Measurements from ENCODE around the gene RAVER2. TPM values are rescaled to one million over a fixed set of nuclear protein-coding genes. Genes with fewer than 3 reads are reported as not detected.
"Not testable (repeated sequence)": the region's sequence is repeated elsewhere in the genome, so short reads cannot be mapped to it uniquely, and the experiment has no call there.

Gene RAVER2
- total RNA-seq, 1 donor from 2014 or later, result 0.55 TPM

- no peaks in the 10 kb centered on the region for H3K4me1 Mint-ChIP-seq (ENCODE audit: low read depth)
- no peaks in the 10 kb centered on the region for H3K9me3 Mint-ChIP-seq
- intact Hi-C loops (cut with micrococcal nuclease), result no loop called here
- peaks cover 16% of the 10 kb centered on the region for H3K27me3 Mint-ChIP-seq (ENCODE audit: low read depth)
- H3K27ac Mint-ChIP-seq, result no peak overlapping the region
- H3K36me3 Mint-ChIP-seq (ENCODE audit: low read depth), result no peaks in the 10 kb centered on the region
- DNase-seq (ENCODE audit: low spot score), result no peak
- no peak overlapping the region for H3K4me3 Mint-ChIP-seq (ENCODE audit: low read depth)
These were observed 9.3 kb downstream of the RAVER2 start for GRCh38 chr1:64754173-64754572.

- Mint-ChIP-seq H3K4me3 (ENCODE audit: low read depth) (no peak overlapping the region), H3K9me3 (no peaks in the 10 kb centered on the region), H3K4me1 (ENCODE audit: low read depth) (no peaks in the 10 kb centered on the region), H3K36me3 (ENCODE audit: low read depth) (no peaks in the 10 kb centered on the region), H3K27ac (no peak overlapping the region), H3K27me3 (ENCODE audit: low read depth) (peaks cover 16% of the 10 kb centered on the region)
- no peak for DNase-seq (ENCODE audit: low spot score)
- intact Hi-C loops (cut with micrococcal nuclease), result no loop called here
These were observed 10.5 kb downstream of the RAVER2 start for GRCh38 chr1:64755361-64755760.

GRCh38 chr1:64756770-64757169 is 11.9 kb downstream of the RAVER2 start:
- Mint-ChIP-seq H3K27ac (no peak overlapping the region), H3K9me3 (no peaks in the 10 kb centered on the region), H3K4me1 (ENCODE audit: low read depth) (no peaks in the 10 kb centered on the region), H3K4me3 (ENCODE audit: low read depth) (no peak overlapping the region), H3K36me3 (ENCODE audit: low read depth) (no peaks in the 10 kb centered on the region), H3K27me3 (ENCODE audit: low read depth) (peaks cover 12% of the 10 kb centered on the region)
- intact Hi-C loops (cut with micrococcal nuclease), result no loop called here
- DNase-seq (ENCODE audit: low spot score), result no peak

- intact Hi-C loops (cut with micrococcal nuclease), result no loop called here
- Mint-ChIP-seq H3K4me3 (ENCODE audit: low read depth) (no peak overlapping the region), H3K27me3 (ENCODE audit: low read depth) (peaks cover 12% of the 10 kb centered on the region), H3K9me3 (no peaks in the 10 kb centered on the region), H3K36me3 (ENCODE audit: low read depth) (no peaks in the 10 kb centered on the region), H3K27ac (no peak overlapping the region), H3K4me1 (ENCODE audit: low read depth) (no peaks in the 10 kb centered on the region)
- no peak for DNase-seq (ENCODE audit: low spot score)
These were observed 12.3 kb downstream of the RAVER2 start for GRCh38 chr1:64757213-64757612.

GRCh38 chr1:64758233-64758632 is 13.4 kb downstream of the RAVER2 start:
- intact Hi-C loops (cut with micrococcal nuclease), result no loop called here
- H3K27ac Mint-ChIP-seq, result no peak overlapping the region
- no peak for DNase-seq (ENCODE audit: low spot score)
- peaks cover 8% of the 10 kb centered on the region for H3K27me3 Mint-ChIP-seq (ENCODE audit: low read depth)
- no peak overlapping the region for H3K4me3 Mint-ChIP-seq (ENCODE audit: low read depth)
- no peaks in the 10 kb centered on the region for H3K9me3 Mint-ChIP-seq
- H3K4me1 Mint-ChIP-seq (ENCODE audit: low read depth), result no peaks in the 10 kb centered on the region
- H3K36me3 Mint-ChIP-seq (ENCODE audit: low read depth), result no peaks in the 10 kb centered on the region

- no peaks in the 10 kb centered on the region for H3K4me1 Mint-ChIP-seq (ENCODE audit: low read depth)
- no peak overlapping the region for H3K27ac Mint-ChIP-seq
- intact Hi-C loops (cut with micrococcal nuclease), result no loop called here
- no peak for DNase-seq (ENCODE audit: low spot score)
- peaks cover 8% of the 10 kb centered on the region for H3K27me3 Mint-ChIP-seq (ENCODE audit: low read depth)
- no peaks in the 10 kb centered on the region for H3K9me3 Mint-ChIP-seq
- no peak overlapping the region for H3K4me3 Mint-ChIP-seq (ENCODE audit: low read depth)
- H3K36me3 Mint-ChIP-seq (ENCODE audit: low read depth), result no peaks in the 10 kb centered on the region
These were observed 15.1 kb downstream of the RAVER2 start for GRCh38 chr1:64759968-64760367.

- intact Hi-C loops (cut with micrococcal nuclease), result no loop called here
- Mint-ChIP-seq H3K4me3 (ENCODE audit: low read depth) (no peak overlapping the region), H3K27ac (no peak overlapping the region), H3K27me3 (ENCODE audit: low read depth) (peaks cover 2% of the 10 kb centered on the region), H3K9me3 (no peaks in the 10 kb centered on the region), H3K4me1 (ENCODE audit: low read depth) (no peaks in the 10 kb centered on the region), H3K36me3 (ENCODE audit: low read depth) (no peaks in the 10 kb centered on the region)
- no peak for DNase-seq (ENCODE audit: low spot score)
These were observed 20.1 kb downstream of the RAVER2 start for GRCh38 chr1:64765012-64765411.

GRCh38 chr1:64765826-64766225 is 21.0 kb downstream of the RAVER2 start:
- Mint-ChIP-seq H3K36me3 (ENCODE audit: low read depth) (no peaks in the 10 kb centered on the region), H3K27ac (no peak overlapping the region), H3K4me3 (ENCODE audit: low read depth) (no peak overlapping the region), H3K4me1 (ENCODE audit: low read depth) (no peaks in the 10 kb centered on the region), H3K9me3 (peaks cover 7% of the 10 kb centered on the region), H3K27me3 (ENCODE audit: low read depth) (peaks cover 2% of the 10 kb centered on the region)
- no peak for DNase-seq (ENCODE audit: low spot score)
- intact Hi-C loops (cut with micrococcal nuclease), result no loop called here

GRCh38 chr1:64766429-64766828 is 21.6 kb downstream of the RAVER2 start:
- Mint-ChIP-seq H3K27ac (no peak overlapping the region), H3K4me1 (ENCODE audit: low read depth) (no peaks in the 10 kb centered on the region), H3K36me3 (ENCODE audit: low read depth) (no peaks in the 10 kb centered on the region), H3K9me3 (peaks cover 10% of the 10 kb centered on the region), H3K4me3 (ENCODE audit: low read depth) (no peak overlapping the region), H3K27me3 (ENCODE audit: low read depth) (peaks cover 2% of the 10 kb centered on the region)
- no peak for DNase-seq (ENCODE audit: low spot score)
- intact Hi-C loops (cut with micrococcal nuclease), result no loop called here

GRCh38 chr1:64769482-64769881 is 24.6 kb downstream of the RAVER2 start:
- no peak overlapping the region for H3K4me3 Mint-ChIP-seq (ENCODE audit: low read depth)
- H3K27me3 Mint-ChIP-seq (ENCODE audit: low read depth), result peaks cover 2% of the 10 kb centered on the region
- H3K9me3 Mint-ChIP-seq, result peaks cover 10% of the 10 kb centered on the region
- H3K4me1 Mint-ChIP-seq (ENCODE audit: low read depth), result no peaks in the 10 kb centered on the region
- intact Hi-C loops (cut with micrococcal nuclease), result no loop called here
- H3K27ac Mint-ChIP-seq, result no peak overlapping the region
- no peaks in the 10 kb centered on the region for H3K36me3 Mint-ChIP-seq (ENCODE audit: low read depth)
- DNase-seq (ENCODE audit: low spot score), result no peak

- Mint-ChIP-seq H3K9me3 (peaks cover 10% of the 10 kb centered on the region), H3K4me1 (ENCODE audit: low read depth) (no peaks in the 10 kb centered on the region), H3K4me3 (ENCODE audit: low read depth) (no peak overlapping the region), H3K36me3 (ENCODE audit: low read depth) (no peaks in the 10 kb centered on the region), H3K27me3 (ENCODE audit: low read depth) (peaks cover 2% of the 10 kb centered on the region), H3K27ac (no peak overlapping the region)
- intact Hi-C loops (cut with micrococcal nuclease), result no loop called here
- DNase-seq (ENCODE audit: low spot score), result no peak
These were observed 25.1 kb downstream of the RAVER2 start for GRCh38 chr1:64769971-64770370.

- H3K9me3 Mint-ChIP-seq; H3K4me3 Mint-ChIP-seq (ENCODE audit: low read depth); H3K27me3 Mint-ChIP-seq (ENCODE audit: low read depth); intact Hi-C loops (cut with micrococcal nuclease); H3K4me1 Mint-ChIP-seq (ENCODE audit: low read depth); H3K27ac Mint-ChIP-seq; H3K36me3 Mint-ChIP-seq (ENCODE audit: low read depth); DNase-seq (ENCODE audit: low spot score): not testable (repeated sequence)
These were observed 28.4 kb downstream of the RAVER2 start for GRCh38 chr1:64773306-64773705.

GRCh38 chr1:64775113-64775512 is 30.2 kb downstream of the RAVER2 start:
- no peak for DNase-seq (ENCODE audit: low spot score)
- H3K27me3 Mint-ChIP-seq (ENCODE audit: low read depth), result no peaks in the 10 kb centered on the region
- intact Hi-C loops (cut with micrococcal nuclease), result no loop called here
- H3K4me1 Mint-ChIP-seq (ENCODE audit: low read depth), result no peaks in the 10 kb centered on the region
- no peaks in the 10 kb centered on the region for H3K36me3 Mint-ChIP-seq (ENCODE audit: low read depth)
- no peak overlapping the region for H3K4me3 Mint-ChIP-seq (ENCODE audit: low read depth)
- H3K9me3 Mint-ChIP-seq, result peaks cover 10% of the 10 kb centered on the region
- H3K27ac Mint-ChIP-seq, result no peak overlapping the region

- H3K27ac Mint-ChIP-seq; intact Hi-C loops (cut with micrococcal nuclease); H3K4me1 Mint-ChIP-seq (ENCODE audit: low read depth); H3K9me3 Mint-ChIP-seq; H3K27me3 Mint-ChIP-seq (ENCODE audit: low read depth); DNase-seq (ENCODE audit: low spot score); H3K36me3 Mint-ChIP-seq (ENCODE audit: low read depth); H3K4me3 Mint-ChIP-seq (ENCODE audit: low read depth): not testable (repeated sequence)
These were observed 37.2 kb downstream of the RAVER2 start for GRCh38 chr1:64782044-64782443.

Measured in activated T-helper 2 cell treated with anti-CD3 and anti-CD28 coated beads, Interferon-gamma antibody, Interleukin-2, Interleukin-4, amounts not matched to agents 10 μg/mL and 5 μg/mL and 100 μg/mL, durations not matched to agents 14 hours and 24 hours and 36 hours (primary cell).